ENCODE measurements around the gene FGD5.
A peak's percentile ranks its signal among the peaks of the same experiment; 100 is the strongest.
"Not testable (repeated sequence)": the region's sequence is repeated elsewhere in the genome, so short reads cannot be mapped to it uniquely, and the experiment has no call there.

The FGD5 gene

GRCh38 chr3:14806641-14807263, 12.0 kb upstream of the FGD5 start:
- peak; percentile 47 for DNase-seq

- DNase-seq = no peak
These were observed 10.7 kb upstream of the FGD5 start for GRCh38 chr3:14808025-14808424.

GRCh38 chr3:14808502-14809266, 10.1 kb upstream of the FGD5 start:
- DNase-seq = no peak

DNA sequence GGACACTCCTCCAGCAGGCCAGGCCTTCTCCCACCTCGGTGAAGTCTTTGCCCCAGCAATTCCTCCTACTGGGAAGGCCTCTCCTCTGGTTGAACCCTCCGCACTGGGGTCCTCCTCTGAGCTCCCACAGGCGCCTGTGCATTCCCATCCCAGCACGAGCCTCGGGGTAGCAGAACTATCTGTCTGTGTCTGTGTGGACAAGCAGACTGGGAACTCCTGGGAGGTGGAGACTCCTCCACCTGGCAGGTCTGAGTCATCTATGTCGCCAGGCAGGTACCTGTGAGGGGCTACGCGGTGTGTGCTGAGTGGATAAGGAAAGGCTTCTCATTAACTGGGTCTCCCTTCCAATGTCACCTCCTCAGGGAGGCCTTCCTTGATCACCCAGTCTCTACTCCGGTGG, 9.2 kb upstream of the FGD5 start:
- not testable (repeated sequence) for DNase-seq

DNA sequence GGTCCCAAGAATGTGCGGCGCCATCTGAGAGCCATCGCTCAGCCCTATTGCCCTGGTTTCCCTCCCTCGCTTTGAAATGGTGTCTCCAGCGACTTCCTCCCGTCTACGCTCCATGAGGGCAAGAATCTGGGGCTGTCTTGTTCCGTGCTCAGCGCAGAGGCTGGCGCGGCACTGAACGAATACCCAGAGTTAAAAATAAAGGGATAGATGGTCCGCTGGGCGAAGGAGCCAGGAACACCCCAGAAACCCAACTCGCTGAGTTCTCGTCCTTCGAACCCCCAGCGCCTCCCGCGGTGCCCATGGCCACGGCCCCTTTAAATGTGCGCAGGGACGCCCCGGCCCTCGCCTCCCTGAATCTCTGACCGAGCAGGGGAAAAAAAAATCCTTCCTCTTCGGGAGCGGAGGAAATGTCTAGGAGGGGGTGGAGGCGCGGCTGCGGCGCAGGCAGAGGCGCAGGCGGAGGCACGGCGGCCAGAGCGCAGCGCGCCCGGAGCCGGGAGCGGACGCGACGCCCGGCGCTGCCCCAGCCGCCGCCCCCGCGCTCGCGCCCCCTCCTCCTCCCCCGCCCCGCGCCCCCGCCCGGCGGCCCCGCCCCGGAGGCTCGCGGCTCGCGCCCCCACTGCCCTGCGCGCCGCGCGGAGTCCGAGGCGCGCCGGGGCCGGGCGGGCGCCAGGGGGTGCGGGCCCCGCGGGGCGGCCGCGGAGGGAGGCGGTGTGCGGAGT, 8.5 kb upstream of the FGD5 start:
- DNase-seq = no peak

- no peak for DNase-seq
These were observed 7.7 kb upstream of the FGD5 start for GRCh38 chr3:14810801-14811661.

DNA sequence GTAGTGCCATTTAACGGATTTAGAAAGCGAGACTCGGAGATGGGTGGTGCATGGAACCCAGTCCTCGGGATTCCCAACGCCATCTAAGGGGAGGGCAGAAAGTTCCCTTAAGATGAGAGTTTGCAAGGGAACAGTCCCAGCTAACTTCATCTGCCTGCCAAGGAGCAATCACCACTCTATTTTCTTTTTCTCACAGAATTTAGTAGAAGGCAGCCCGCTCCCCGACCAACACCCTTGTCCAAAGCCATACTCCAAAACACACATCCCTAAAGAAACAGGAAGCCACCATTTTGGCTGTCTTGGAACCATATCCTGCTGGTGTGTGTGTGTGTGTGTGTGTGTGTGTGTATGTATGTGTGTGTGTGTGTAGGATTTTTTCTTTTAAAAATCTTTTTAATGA, 7.1 kb upstream of the FGD5 start:
- DNase-seq = no peak

- DNase-seq = no peak
These were observed 6.5 kb upstream of the FGD5 start for GRCh38 chr3:14812196-14812790.

GRCh38 chr3:14814411-14814871, 4.3 kb upstream of the FGD5 start:
- DNase-seq = no peak

DNA sequence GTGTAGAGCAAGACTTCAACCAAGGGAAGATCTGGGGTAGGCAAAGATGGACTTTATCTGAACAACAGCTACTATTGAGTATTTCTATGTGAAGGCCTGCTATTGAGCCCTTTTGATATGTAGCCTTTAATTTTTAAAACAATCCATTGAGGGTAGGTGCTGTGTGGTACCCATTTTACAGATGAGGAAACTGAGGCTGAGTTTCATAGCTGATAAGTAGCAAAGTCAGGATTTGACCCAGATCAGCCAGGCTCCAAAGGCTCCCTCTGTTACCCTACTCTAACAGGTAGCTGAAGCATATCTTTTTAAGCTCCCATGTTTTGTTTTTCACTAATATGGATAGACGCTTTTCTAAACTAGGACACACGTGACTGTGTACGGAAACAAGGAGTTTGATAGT, 2.4 kb upstream of the FGD5 start:
- DNase-seq = no peak

- no peak for DNase-seq
These were observed 909 bp downstream of the FGD5 start for GRCh38 chr3:14819671-14820070.

GRCh38 chr3:14820156-14820555, 1.4 kb downstream of the FGD5 start:
- no peak for DNase-seq

- no peak for DNase-seq
These were observed 2.4 kb downstream of the FGD5 start for GRCh38 chr3:14821151-14821550.

DNA sequence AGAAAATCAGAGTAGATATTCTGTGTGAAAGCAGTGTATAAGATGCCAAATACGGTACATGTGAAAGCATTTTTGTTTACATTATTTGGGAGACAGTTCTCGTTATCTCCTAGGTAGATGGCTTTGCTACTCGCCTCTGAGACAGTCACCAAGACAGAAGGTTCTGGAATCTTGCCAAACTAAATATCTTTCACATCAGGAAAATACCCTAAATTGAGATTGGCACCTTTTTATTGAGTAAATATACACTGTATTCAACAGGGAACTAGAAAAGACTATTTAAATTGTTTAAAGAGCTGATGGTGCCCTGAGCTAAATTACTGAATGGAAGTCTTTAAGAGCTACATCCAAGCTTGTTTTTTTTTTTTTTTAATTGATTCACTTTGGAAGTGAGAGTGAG, 3.4 kb downstream of the FGD5 start:
- DNase-seq = no peak

DNA sequence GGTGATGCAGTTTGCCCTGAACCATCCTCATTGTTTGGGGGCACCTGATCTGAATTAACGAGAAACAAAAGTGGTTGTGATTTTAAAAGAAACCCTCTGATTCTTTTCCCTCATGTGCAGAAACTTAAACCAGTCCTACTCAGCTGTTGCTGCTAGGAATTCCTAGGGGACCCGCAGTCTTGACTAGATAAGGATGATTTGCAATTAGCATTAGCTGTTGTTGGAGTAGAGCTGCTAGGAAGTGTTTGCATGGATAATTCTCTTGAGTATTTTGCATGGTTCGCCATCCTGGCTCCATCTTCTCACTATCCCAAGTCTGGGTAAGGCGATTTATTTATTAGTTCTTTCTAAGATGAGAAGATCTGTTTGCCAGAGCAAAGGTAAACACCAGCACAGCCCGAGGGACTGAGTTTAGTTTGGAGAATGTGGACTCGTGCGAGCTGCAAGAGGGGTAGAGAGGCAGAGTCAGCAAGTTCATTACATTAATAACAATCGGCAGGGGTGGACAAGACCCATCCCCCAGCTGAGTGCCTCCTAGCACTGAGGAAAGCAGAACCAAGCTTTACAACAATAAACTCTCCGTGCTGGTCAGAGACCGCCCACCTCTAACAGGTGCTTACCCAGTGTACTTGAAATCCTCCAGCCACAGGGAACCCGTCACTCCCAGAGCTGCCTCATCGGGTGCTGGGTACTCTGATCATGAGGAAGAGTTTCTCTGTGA, 4.1 kb downstream of the FGD5 start:
- no peak for DNase-seq

GRCh38 chr3:14823393-14823792, 4.6 kb downstream of the FGD5 start:
- DNase-seq = no peak

GRCh38 chr3:14823910-14824629, 5.3 kb downstream of the FGD5 start:
- DNase-seq = no peak

GRCh38 chr3:14824646-14825045, 5.9 kb downstream of the FGD5 start:
- DNase-seq = no peak

- no peak for DNase-seq
These were observed 7.3 kb downstream of the FGD5 start for GRCh38 chr3:14826069-14826468.

GRCh38 chr3:14827776-14828175, 9.0 kb downstream of the FGD5 start:
- DNase-seq = no peak

DNA sequence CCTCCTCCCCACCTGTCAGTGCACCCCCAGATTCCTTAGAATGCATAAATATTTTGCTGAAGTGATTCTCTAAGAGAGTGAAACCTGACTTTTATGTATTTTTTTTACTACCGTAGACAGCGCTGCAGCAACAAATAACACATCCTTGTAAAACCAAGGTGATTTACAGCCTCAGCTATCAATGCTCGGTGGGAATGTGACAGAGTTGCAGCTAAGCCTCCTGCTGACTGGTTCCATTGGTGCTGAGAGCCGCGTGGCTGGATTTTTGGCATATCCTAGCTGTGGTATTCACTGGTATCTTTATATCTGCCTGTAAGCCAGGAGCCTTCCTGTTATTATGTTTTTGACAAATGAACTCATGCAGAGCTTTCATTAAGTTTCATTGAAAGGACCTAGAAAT, 11.0 kb downstream of the FGD5 start:
- DNase-seq = no peak

Measured in CD4-positive, alpha-beta T cell treated with Interleukin-15 for 1 hour (primary cell).